ENCODE results near the gene LRRTM3.

The LRRTM3 gene

DNA sequence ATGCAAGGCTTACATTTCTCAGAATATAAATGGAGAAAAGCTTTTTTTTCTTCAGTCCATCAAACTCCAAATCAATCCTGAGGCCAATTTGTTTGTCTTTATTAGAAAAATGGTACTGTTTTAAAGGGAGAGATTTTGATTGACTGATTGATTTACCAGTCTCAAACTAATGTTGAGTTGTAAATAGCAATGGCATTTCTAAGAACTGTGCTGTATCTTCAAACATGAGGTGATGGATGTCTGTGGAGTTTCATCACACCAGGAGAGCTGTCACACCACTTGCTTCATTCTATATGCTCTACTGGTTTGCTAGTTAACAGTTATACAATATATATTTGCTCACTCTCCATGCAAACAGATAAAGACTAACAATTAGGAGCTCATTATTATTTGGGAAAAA is 39.0 kb upstream of the LRRTM3 start:
- DNase-seq (ENCODE audit: low read depth) = no peak
- TF ChIP-seq CTCF (IDR thresholded peaks at IDR 0.05; ENCODE audit: control insufficient read depth, insufficient read depth, low read depth, low read length, missing control alignments) = no peak
- no peak overlapping the region for H3K4me3 ChIP-seq (ENCODE audit: control insufficient read depth, low read depth, low read length)

DNA sequence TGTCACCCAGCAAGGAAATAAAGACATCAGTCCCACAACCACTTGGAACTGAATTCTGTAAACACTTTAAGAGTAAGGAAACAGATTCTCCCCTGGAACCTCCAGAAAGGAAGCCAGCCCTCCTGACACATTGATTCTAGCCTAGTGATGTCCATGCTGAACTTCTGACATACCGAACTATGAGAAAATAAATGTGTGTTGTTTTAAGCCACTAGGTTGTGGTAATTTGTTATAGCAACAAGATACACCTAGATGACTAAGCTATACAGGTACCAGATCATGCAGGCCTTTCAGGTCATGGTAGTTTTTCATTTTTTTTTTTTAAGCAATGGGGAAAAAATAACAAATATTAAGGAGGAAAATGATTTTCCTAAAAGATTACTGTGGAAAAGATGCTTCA is 37.6 kb upstream of the LRRTM3 start:
- DNase-seq (ENCODE audit: low read depth) = no peak
- no peak for TF ChIP-seq CTCF (IDR thresholded peaks at IDR 0.05; ENCODE audit: control insufficient read depth, insufficient read depth, low read depth, low read length, missing control alignments)
- no peak overlapping the region for H3K4me3 ChIP-seq (ENCODE audit: control insufficient read depth, low read depth, low read length)

DNA sequence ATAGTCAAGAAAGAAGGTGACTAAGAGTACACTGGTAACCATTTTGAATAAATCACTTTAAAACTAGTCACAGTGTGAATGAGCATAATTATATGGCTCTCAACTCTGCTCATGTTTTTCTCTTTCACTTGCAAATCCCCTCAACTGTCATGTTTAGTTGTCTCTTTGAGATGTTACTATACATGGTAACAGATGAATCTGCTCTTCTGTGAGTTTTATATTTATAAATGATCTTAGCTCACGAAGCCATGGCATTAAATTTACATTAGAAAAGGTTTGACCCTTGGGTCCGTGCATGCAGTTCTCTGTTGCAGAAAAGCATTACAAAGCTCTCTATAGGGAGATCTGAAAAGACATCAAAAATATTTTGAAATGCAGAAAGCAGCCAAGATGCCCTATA is 33.0 kb upstream of the LRRTM3 start:
- DNase-seq (ENCODE audit: low read depth) = no peak
- no peak overlapping the region for H3K4me3 ChIP-seq (ENCODE audit: control insufficient read depth, low read depth, low read length)

DNA sequence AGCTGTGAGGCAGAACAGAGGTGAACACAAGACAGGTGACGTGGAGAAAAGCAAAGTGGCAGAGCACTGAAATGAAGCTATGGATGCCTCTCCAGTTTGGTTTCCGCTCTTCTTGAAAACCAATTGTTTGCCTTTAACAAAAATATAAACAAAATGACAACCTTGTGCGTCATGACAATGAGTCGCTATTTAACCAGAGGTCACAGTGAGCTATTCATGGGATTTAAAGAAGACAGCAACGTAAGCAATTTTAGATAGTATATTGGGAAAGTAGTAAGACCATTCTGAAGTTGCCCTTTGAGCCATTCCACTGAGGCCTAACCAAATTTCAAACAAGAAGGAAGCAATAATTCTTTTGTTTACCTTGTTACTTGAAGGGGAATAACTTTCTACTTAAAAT is 15.2 kb upstream of the LRRTM3 start:
- DNase-seq (ENCODE audit: low read depth) = no peak
- H3K4me3 ChIP-seq (ENCODE audit: control insufficient read depth, low read depth, low read length) = no peak overlapping the region
- TF ChIP-seq CTCF (IDR thresholded peaks at IDR 0.05; ENCODE audit: control insufficient read depth, insufficient read depth, low read depth, low read length, missing control alignments) = no peak

More for the DNA sequence above, 33.0 kb upstream of the LRRTM3 start:
- TF ChIP-seq CTCF (IDR thresholded peaks at IDR 0.05; ENCODE audit: control insufficient read depth, insufficient read depth, low read depth, low read length, missing control alignments) = no peak

DNA sequence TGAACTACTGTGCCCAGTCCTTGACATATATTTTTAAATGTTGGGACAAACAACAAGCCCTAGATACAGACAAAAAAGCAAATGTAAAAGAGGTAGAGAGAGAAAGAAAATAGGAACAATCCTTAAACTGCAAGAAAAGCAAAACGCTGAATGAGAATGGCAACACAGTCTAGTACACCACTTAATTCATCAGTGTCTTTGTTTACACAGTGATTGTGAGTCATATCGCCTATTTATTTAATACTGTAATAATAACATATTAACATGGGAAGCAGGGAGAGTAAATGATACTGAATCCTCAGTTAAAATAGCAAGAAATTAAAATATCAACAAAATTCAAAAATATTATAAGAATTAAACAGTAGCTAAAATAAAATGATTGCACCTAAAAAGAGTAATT is 9.8 kb upstream of the LRRTM3 start:
- DNase-seq (ENCODE audit: low read depth) = no peak
- TF ChIP-seq CTCF (IDR thresholded peaks at IDR 0.05; ENCODE audit: control insufficient read depth, insufficient read depth, low read depth, low read length, missing control alignments) = no peak
- H3K4me3 ChIP-seq (ENCODE audit: control insufficient read depth, low read depth, low read length) = no peak overlapping the region

DNA sequence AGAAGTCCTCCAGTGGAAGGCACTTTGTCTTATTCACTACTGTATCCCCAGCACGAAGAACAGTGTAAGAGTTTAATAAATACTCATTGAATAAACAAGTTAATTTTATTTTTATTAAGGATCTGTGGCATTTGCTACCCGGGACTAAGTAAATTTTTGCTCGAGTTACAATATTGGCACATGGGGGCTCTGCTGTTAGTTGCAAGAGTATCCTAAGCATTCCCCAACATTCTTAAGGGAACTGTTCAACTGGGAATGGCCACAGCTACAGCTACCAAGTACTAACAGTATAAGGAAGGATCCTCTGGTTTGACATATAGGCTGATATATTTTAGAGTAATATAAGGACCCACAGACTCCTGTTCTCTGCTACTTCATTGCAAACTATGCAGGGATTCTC is 8.7 kb upstream of the LRRTM3 start:
- DNase-seq (ENCODE audit: low read depth) = no peak
- no peak overlapping the region for H3K4me3 ChIP-seq (ENCODE audit: control insufficient read depth, low read depth, low read length)
- TF ChIP-seq CTCF (IDR thresholded peaks at IDR 0.05; ENCODE audit: control insufficient read depth, insufficient read depth, low read depth, low read length, missing control alignments) = no peak

DNA sequence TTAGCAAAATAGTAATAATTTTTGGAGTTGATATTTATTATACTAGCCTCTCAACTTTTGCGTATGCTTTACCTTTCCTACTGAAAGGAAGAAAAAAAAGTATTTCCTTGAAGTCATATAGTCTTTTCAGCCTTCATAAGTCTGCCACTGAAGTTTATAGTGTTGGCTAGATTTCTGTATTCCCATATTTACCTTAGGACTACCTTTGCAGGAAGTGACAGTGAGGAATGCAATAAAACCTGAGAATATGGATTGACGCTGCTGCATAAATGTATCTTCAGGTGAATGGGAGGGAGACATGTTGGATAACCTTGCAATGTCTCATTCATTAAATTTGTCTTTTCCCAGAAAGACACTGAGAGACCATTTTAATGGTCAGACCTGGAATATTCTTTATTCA is 6.6 kb upstream of the LRRTM3 start:
- no peak for DNase-seq (ENCODE audit: low read depth)
- TF ChIP-seq CTCF (IDR thresholded peaks at IDR 0.05; ENCODE audit: control insufficient read depth, insufficient read depth, low read depth, low read length, missing control alignments) = no peak
- no peak overlapping the region for H3K4me3 ChIP-seq (ENCODE audit: control insufficient read depth, low read depth, low read length)
